ENCODE measurements around the gene POLR1C.

DNA sequence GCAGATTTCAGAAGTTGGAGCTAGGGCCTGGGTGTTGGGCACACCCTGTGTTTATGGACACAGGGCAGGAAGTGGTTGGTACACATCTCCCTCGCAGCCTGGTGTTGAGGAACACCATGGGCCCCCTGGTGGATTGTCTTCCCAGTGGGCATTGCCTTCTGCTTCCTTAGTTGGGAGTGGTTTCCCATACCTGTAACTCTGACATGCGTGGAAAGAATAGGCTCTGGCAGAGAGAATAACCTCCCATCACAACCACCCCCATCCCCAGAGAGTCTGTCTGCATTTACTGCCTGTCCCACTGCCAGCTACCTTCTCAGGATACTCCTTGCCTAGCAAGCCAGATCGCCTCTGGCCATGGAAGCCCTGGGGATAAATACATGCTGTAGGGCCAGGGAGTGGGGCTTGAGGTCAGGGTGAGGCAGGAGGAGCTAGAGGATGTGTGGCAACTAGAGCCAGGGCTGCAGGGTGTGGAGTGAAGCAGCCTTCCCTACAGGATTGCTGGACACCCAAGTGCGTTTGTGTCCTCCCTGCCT is 21.4 kb upstream of the POLR1C start:
- TF ChIP-seq, protein P1, sequence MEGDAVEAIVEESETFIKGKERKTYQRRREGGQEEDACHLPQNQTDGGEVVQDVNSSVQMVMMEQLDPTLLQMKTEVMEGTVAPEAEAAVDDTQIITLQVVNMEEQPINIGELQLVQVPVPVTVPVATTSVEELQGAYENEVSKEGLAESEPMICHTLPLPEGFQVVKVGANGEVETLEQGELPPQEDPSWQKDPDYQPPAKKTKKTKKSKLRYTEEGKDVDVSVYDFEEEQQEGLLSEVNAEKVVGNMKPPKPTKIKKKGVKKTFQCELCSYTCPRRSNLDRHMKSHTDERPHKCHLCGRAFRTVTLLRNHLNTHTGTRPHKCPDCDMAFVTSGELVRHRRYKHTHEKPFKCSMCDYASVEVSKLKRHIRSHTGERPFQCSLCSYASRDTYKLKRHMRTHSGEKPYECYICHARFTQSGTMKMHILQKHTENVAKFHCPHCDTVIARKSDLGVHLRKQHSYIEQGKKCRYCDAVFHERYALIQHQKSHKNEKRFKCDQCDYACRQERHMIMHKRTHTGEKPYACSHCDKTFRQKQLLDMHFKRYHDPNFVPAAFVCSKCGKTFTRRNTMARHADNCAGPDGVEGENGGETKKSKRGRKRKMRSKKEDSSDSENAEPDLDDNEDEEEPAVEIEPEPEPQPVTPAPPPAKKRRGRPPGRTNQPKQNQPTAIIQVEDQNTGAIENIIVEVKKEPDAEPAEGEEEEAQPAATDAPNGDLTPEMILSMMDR (conservative IDR thresholded peaks at IDR 0.05): peak; percentile 52
- no peak for TF ChIP-seq EZH2 (IDR thresholded peaks at IDR 0.05; ENCODE audit: low read depth)
